CD4-positive, alpha-beta T cell treated with Interleukin-21 for 1 hour (primary cell): ENCODE measurements around the gene TMEM156.
A peak's percentile ranks its signal among the peaks of the same experiment; 100 is the strongest.
"Not testable (repeated sequence)": the region's sequence is repeated elsewhere in the genome, so short reads cannot be mapped to it uniquely, and the experiment has no call there.

Experiments
- DNase-seq: peaks from one replicate; pipeline ENCODE4 v3.0.0-alpha.2; 2020

The TMEM156 gene

GRCh38 chr4:39043058-39043860 is 11.1 kb upstream of the TMEM156 start:
- DNase-seq, result no peak

GRCh38 chr4:39042366-39042765 is 10.2 kb upstream of the TMEM156 start:
- DNase-seq, result no peak

- DNase-seq, result no peak
Measured at GRCh38 chr4:39039108-39039507, 6.9 kb upstream of the TMEM156 start.

DNA sequence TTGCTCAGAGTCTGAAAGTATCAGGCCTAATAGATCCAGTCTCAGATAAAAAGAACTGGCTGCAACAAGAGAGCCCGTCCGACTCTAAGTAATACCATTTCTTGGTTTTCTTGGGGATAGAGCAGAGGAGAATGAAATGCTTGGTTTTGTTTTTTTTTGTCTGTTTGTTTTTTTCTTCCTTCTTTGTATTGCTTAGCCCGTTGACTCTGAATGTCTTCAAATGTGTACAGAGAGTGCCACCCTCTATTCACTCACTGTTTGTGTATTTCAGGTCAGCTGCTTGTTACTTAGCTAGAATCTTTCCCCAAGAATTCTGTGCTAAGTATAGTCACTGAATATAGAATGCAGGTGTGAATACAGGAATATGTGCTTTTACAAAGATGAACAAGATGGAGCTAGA is 5.7 kb upstream of the TMEM156 start:
- no peak for DNase-seq

DNA sequence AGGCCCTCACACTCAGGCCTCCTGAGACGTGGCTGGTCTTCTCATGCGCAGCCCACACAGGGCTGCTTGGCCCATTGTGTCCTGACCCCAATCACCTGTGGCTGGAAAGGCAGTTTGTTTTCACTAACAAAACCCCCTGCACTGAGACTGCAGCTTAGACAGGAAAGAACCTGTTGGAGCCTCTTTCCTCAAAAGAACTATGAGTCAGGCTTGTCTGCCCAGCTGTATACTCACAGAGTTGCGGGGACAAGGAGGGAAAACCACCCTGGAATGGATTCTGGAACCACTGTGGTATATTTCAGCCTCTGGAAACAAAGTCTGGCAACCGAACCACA is 5.2 kb upstream of the TMEM156 start:
- no peak for DNase-seq

GRCh38 chr4:39036172-39036571 is 4.0 kb upstream of the TMEM156 start:
- no peak for DNase-seq

DNA sequence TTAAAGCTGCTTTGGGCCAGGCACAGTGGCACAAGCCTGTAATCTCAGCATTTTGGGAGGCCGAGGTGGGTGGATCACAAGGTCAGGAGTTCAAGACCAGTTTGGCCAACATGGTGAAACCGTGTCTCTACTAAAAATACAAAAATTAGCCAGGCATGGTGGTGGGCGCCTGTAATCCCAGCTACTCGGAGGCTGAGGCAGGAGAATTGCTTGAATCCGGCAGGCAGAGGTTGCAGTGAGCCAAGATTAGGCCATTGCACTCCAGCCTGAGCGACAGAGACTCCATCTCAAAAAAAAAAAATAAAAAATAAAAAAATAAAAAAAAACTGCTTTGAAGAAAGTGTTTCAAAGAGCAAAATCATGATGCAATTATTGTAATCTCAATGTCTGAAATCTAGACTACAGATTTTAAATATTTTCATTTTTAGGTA is 604 bp downstream of the TMEM156 start:
- DNase-seq, result not testable (repeated sequence)

GRCh38 chr4:39030725-39031124 is 1.5 kb downstream of the TMEM156 start:
- DNase-seq, result no peak

GRCh38 chr4:39029752-39030694 is 2.2 kb downstream of the TMEM156 start:
- peak; percentile 54 for DNase-seq

- DNase-seq, result no peak
Measured at GRCh38 chr4:39026096-39026495, 6.1 kb downstream of the TMEM156 start.

- no peak for DNase-seq
Measured at GRCh38 chr4:39025552-39026085, 6.6 kb downstream of the TMEM156 start.

DNA sequence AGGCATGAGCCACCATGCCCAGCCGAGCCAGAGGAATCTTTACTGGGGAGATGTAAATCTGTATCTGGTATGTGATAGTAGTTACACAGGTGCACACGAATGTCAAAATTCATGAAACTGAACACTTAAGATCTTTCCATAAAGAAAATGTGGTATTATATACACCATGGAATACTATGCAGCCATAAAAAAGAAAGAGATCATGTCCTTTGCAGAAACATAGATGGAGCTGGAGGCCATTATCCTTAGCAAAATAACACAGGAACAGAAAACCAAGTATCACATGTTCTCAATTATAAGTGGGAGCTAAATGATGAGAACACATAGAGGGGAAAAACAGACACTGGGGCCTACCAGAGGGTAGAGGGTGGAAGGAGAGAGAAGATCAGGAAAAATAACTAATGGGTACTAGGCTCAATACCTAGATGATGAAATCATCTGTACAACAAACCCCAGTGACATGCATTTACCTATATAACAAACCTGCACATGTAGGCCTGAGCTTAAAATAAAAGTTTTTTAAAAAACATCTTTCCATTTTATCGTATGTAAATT is 7.8 kb downstream of the TMEM156 start:
- no peak for DNase-seq

GRCh38 chr4:39023059-39023458 is 9.2 kb downstream of the TMEM156 start:
- no peak for DNase-seq

- no peak for DNase-seq
Measured at GRCh38 chr4:39022241-39022640, 10.0 kb downstream of the TMEM156 start.

- DNase-seq, result no peak
Measured at GRCh38 chr4:39021631-39022030, 10.6 kb downstream of the TMEM156 start.

DNA sequence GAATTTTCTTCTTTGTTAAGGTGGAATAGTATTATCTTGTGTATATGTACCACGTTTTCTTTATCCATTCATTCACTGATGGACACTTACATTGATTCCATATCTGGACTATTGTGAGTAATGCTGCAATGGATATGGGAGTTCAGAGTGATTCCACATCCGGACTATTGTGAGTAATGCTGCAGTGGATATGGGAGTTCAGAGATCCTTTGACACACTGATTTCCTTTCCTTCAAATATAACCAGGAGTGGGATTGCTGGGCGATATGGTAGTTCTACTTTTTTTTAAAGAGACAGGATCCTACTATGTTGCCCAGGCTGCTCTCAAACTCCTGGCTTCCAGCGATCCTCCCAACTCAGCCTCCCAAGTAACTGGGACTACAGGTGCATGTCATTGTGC is 12.1 kb downstream of the TMEM156 start:
- DNase-seq, result no peak

DNA sequence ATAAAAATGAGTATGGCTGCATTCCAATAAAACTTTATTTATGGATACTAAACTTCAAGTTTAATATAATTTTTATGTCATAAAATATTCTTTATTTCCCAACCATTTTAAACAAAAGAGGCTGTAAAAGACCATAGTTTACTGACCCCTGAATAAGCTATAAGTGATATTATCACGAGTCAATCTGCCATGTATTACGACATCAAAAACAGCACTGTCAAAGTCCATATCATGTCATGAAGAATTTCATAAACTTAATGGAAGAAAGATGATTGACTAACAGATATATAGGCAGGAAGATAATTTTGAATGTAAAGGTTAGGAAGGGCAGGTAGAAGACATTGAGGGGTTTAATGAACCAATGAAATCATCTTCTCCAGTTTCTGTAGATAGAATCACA is 18.2 kb downstream of the TMEM156 start:
- no peak for DNase-seq

GRCh38 chr4:39004758-39005157 is 27.5 kb downstream of the TMEM156 start:
- no peak for DNase-seq

GRCh38 chr4:39002058-39002457 is 30.2 kb downstream of the TMEM156 start:
- DNase-seq, result not testable (repeated sequence)

DNA sequence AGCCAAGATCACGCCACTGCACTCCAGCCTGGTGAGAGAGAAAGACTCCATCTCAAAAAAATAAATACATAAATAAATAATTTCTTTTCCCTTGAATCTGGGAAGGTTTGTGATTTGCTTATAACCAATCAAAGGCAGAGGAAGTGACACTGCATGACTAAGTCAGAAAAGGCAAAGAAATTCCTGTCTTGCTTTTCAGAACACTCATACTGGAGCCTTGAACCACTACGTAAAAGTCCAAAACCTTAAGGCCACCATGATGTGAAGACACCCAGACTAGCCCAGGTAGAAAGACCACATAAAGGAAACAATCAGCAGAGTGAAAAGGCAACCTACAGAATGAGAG is 36.6 kb downstream of the TMEM156 start:
- DNase-seq, result no peak

DNA sequence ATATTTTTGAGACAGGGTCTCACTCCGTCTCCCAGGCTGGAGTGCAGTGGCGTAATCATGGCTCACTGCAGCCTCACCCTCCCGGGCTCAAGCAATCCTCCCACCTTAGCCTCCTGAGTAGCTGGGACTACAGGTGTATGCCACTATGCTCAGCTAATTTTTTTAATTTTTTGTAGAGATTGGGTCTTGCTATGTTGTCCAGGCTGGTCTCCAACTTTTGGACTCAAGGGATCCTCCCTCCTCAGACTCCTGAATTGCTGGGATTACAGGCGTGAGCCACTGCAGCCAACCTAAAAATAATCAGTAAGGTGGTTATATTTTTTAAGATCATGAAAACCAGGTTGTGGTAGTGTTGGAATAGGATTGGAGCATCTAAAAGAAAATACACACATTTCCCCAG is 38.1 kb downstream of the TMEM156 start:
- no peak for DNase-seq

- DNase-seq, result no peak
Measured at GRCh38 chr4:38993683-38994082, 38.5 kb downstream of the TMEM156 start.

GRCh38 chr4:38990241-38990640 is 42.0 kb downstream of the TMEM156 start:
- DNase-seq, result no peak

DNA sequence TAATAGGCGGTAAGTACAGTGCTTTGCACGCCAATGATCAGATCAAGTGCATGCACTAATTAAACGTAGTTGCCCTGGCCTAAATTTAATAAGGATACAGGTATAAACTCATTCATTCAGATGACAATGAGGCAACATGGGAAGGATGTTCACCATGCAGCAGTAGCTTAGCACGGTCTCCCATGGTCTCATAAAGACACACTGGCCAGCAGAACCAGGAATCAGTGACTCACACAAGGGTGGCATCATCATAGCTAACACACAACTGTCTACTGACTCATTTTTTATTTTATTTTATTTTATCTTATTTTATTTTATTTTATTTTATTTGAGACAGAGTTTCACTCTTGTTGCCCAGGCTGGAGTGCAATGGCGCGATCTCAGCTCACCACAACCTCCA is 42.7 kb downstream of the TMEM156 start:
- no peak for DNase-seq
